Body of pancreas (tissue), 4 donors: ENCODE data around the gene LDLR. TPM values are rescaled to one million over a fixed set of nuclear protein-coding genes. Genes with fewer than 3 reads are reported as not detected.
"Not testable (repeated sequence)": the region's sequence is repeated elsewhere in the genome, so short reads cannot be mapped to it uniquely, and the experiment has no call there.

Experiments
- ATAC-seq: fragments of 150-250 bp; one replicate; pipeline ENCODE4 v1.9.1; 2016
- DNase-seq, 4 donors: peaks; one replicate each; pipeline ENCODE4 v3.0.0-alpha.2; 2019
- H3K27ac ChIP-seq, 4 donors: fragments of 200-600 bp; sonication (generic); 1 replicate in 3 of 4; 2 replicates in 1 of 4; pipeline versions ENCODE4 v1.5.1 to v1.6.1; 2016 to 2019; ENCODE audit warnings: mild to moderate bottlenecking in 1 of 4, mixed read lengths in 1 of 4, moderate library complexity in 1 of 4
- H3K27me3 ChIP-seq, 2 donors: fragments of 200-600 bp; sonication (generic); one replicate each; pipeline ENCODE4 v1.6.0; 2016; ENCODE audit warnings: mild to moderate bottlenecking in 1 of 2
- H3K36me3 ChIP-seq, 2 donors: fragments of 200-600 bp; sonication (generic); replicated peaks in 1 of 2; 2 replicates each; pipeline ENCODE4 v1.5.1; 2016; ENCODE audit warnings: low read depth in 2 of 2; ENCODE audit not compliant: insufficient read depth in 1 of 2
- H3K4me1 ChIP-seq: fragments of 200-600 bp; sonication (generic); one replicate; pipeline ENCODE4 v1.6.0; 2016
- H3K4me3 ChIP-seq, 2 donors: fragments of 200-600 bp; sonication (generic); 1 replicate in 1 of 2; 2 replicates in 1 of 2; pipeline ENCODE4 v1.5.1; 2016 to 2019
- H3K9me3 ChIP-seq, 3 donors: fragments of 200-600 bp; sonication (generic); 1 replicate in 2 of 3; 2 replicates in 1 of 3; pipeline ENCODE4 v1.5.1; 2016
- POLR2A ChIP-seq, 3 donors: fragments of 450-650 bp; IDR thresholded peaks; one replicate each; pipeline ENCODE4 v1.6.1; 2016; ENCODE audit warnings: antibody characterized with exemption in 3 of 3, mild to moderate bottlenecking in 2 of 3
- WGBS, 2 donors: methylation state at CpG; one replicate each; pipeline ENCODE4 v1.1.5; 2017; 5-methylcytosine and 5-hydroxymethylcytosine counted together
- intact Hi-C: fragments of 100-400 bp; cut with DNase I; formaldehyde crosslinking; loops from one replicate; pipeline ENCODE4 v1.15.1; 2023
- total RNA-seq, 2 donors: library from RNA; depleted of rRNA; stranded (reverse); fragments of >200 nt; gene quantifications; one replicate each; pipeline ENCODE4 v1.1.0, GENCODE V29; 2016
- TF ChIP-seq, protein P1 (sequence below), 7 experiments: fragments of 450-650 bp in 4 of 7; fragments of 200-600 bp in 3 of 7; sonication (generic) in 3 of 7; IDR thresholded peaks; one replicate each; pipeline ENCODE4 v1.5.1; 2016 to 2019; ENCODE audit warnings: antibody characterized with exemption in 7 of 7

Gene LDLR
- total RNA-seq, 2 donors from 2014 or later: 18.9 to 105 TPM

DNA sequence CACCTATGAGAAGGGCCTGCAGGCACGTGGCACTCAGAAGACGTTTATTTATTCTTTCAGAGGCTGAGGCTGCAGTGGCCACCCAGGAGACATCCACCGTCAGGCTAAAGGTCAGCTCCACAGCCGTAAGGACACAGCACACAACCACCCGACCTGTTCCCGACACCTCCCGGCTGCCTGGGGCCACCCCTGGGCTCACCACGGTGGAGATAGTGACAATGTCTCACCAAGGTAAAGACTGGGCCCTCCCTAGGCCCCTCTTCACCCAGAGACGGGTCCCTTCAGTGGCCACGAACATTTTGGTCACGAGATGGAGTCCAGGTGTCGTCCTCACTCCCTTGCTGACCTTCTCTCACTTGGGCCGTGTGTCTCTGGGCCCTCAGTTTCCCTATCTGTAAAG, 33.9 kb downstream of the LDLR start:
- Histone ChIP-seq H3K27ac (no peak overlapping the region), H3K36me3 (peaks cover 26 to 34% of the 10 kb centered on the region in 2 donors), H3K9me3 (no peaks in the 10 kb centered on the region), H3K4me1 (peaks cover 6% of the 10 kb centered on the region), H3K27me3 (no peaks in the 10 kb centered on the region), H3K4me3 (no peak overlapping the region)
- WGBS, 2 donors: 90% methylated on average over 9 to 13 of the region's 13 CpGs
- ATAC-seq: no peak
- intact Hi-C loops: no loop called here
- no peak for DNase-seq
- TF ChIP-seq, protein P1, sequence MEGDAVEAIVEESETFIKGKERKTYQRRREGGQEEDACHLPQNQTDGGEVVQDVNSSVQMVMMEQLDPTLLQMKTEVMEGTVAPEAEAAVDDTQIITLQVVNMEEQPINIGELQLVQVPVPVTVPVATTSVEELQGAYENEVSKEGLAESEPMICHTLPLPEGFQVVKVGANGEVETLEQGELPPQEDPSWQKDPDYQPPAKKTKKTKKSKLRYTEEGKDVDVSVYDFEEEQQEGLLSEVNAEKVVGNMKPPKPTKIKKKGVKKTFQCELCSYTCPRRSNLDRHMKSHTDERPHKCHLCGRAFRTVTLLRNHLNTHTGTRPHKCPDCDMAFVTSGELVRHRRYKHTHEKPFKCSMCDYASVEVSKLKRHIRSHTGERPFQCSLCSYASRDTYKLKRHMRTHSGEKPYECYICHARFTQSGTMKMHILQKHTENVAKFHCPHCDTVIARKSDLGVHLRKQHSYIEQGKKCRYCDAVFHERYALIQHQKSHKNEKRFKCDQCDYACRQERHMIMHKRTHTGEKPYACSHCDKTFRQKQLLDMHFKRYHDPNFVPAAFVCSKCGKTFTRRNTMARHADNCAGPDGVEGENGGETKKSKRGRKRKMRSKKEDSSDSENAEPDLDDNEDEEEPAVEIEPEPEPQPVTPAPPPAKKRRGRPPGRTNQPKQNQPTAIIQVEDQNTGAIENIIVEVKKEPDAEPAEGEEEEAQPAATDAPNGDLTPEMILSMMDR (IDR thresholded peaks at IDR 0.05): no peak
- no peak for TF ChIP-seq POLR2A (IDR thresholded peaks at IDR 0.05)

DNA sequence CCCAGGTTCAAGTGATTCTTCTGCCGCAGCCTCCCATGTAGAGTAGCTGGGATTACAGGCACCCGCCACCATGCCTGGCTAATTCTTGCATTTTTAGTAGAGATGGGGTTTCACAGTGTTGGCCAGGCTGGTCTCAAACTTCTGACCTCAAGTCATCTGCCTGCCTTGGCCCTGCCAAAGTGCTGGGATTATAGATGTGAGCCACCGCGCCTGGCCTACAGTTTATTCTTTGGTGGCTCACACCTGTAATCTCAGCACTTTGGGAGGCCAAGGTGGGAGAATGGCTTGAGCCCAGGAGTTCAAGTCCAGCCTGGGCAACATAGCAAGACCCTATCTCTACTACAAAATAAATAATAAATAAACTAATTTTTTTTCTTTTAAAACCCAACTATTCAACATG, 34.9 kb downstream of the LDLR start:
- DNase-seq, H3K27me3 ChIP-seq, H3K27ac ChIP-seq, ATAC-seq, intact Hi-C loops, H3K4me3 ChIP-seq, H3K4me1 ChIP-seq, H3K9me3 ChIP-seq: not testable (repeated sequence)
- H3K36me3 ChIP-seq: peaks cover 28 to 39% of the 10 kb centered on the region in 2 donors
- 93 to 95% methylated on average over 2 to 4 of the region's 4 CpGs for WGBS, 2 donors

DNA sequence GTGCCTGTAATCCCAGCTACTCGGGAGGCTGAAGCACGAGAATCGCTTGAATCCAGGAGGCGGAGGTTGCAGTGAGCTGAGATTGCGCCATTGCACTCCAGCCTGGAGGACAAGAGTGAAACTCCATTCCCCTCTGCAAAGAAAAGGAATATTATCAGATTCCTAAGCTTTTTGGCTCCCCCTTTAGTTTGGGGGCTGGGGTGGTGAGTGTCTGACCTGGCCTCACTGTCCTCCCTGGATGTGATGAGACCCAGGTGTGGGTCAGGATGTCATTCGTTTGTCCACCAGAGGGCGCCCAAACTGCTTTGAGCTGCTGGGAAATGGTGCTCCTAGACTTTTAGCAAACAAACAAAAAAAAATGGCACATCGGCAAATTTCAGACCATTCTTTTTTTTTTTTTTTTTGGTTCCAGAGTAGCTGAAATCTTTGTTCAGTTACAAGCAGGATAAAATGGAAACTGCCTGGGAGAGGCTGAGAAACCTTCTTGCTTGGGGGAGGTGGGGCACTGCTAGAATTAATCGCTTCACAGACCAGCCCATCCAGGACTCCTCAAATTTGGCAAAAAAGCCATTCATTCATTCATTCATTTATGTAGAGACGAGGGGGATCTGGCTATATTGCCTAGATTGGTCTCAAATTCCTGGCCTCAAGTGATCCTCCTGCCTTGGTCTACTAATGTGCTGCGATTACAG, 36.9 kb downstream of the LDLR start:
- intact Hi-C loops: loop anchor here (5.0 kb wide), 1 partner anchor 89 kb away; no protein-coding TSS in a partner anchor
- WGBS, 2 donors: 40 to 56% methylated on average over 6 to 11 of the region's 11 CpGs
- ATAC-seq (peak; percentile 51), DNase-seq (peak; percentile 80 to 88 (median 81))
- Histone ChIP-seq H3K4me3 (no peak overlapping the region), H3K9me3 (no peaks in the 10 kb centered on the region), H3K27ac (no peak overlapping the region), H3K4me1 (peaks cover 10% of the 10 kb centered on the region), H3K36me3 (peaks cover 23 to 42% of the 10 kb centered on the region in 2 donors), H3K27me3 (no peaks in the 10 kb centered on the region)
- TF ChIP-seq, protein P1 (IDR thresholded peaks at IDR 0.05): peak; percentile 26 to 77 (median 69)
- no peak for TF ChIP-seq POLR2A (IDR thresholded peaks at IDR 0.05)

DNA sequence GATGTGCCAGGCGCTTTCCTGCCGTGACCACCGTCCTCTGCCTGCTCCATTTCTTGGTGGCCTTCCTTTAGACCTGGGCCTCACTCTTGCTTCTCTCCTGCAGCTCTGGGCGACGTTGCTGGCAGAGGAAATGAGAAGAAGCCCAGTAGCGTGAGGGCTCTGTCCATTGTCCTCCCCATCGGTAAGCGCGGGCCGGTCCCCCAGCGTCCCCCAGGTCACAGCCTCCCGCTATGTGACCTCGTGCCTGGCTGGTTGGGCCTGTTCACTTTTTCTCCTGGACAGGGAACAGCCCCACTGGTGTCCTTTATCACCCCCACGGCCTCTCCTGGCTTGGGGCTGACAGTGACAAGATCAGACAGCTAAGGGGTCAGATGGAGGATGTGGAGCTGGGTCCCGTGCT, 38.6 kb downstream of the LDLR start:
- TF ChIP-seq, protein P1 (IDR thresholded peaks at IDR 0.05): no peak
- no peak for TF ChIP-seq POLR2A (IDR thresholded peaks at IDR 0.05)
- Histone ChIP-seq H3K4me1 (peaks cover 10% of the 10 kb centered on the region), H3K4me3 (no peak overlapping the region), H3K9me3 (no peaks in the 10 kb centered on the region), H3K36me3 (peaks cover 23 to 48% of the 10 kb centered on the region in 2 donors), H3K27me3 (no peaks in the 10 kb centered on the region), H3K27ac (no peak overlapping the region)
- ATAC-seq (no peak), DNase-seq (no peak)
- 87 to 93% methylated on average over 8 to 15 of the region's 15 CpGs for WGBS, 2 donors
- intact Hi-C loops: loop anchor here (5.0 kb wide), 1 partner anchor 91 kb away; no protein-coding TSS in a partner anchor

DNA sequence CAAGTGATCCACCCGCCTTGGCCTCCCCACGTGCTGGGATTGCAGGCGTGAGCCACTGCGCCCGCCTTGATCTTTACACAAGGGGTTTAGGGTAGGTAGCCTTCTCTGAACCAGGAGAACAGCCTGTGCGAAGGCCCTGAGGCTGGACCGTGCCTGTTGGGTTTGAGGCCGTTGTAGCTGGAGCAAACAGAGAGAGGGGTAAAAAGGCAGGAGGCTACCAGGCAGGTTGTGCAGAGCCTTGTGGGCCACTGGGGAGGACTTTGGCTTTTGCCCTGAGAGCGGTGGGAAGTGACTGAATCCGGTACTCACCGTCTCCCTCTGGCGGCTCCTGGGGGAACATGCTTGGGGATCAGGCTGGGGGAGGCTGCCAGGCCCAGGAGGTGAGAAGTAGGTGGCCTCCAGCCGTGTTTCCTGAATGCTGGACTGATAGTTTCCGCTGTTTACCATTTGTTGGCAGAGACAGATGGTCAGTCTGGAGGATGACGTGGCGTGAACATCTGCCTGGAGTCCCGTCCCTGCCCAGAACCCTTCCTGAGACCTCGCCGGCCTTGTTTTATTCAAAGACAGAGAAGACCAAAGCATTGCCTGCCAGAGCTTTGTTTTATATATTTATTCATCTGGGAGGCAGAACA, 41.7 kb downstream of the LDLR start:
- H3K27me3 ChIP-seq: no peaks in the 10 kb centered on the region
- H3K4me1 ChIP-seq: peaks cover 9% of the 10 kb centered on the region
- H3K4me3 ChIP-seq: no peak overlapping the region
- intact Hi-C loops: no loop called here
- H3K9me3 ChIP-seq: no peaks in the 10 kb centered on the region
- H3K36me3 ChIP-seq: peaks cover 12 to 39% of the 10 kb centered on the region in 2 donors
- TF ChIP-seq, protein P1 (IDR thresholded peaks at IDR 0.05): peak; percentile 71 to 92 (median 88)
- TF ChIP-seq POLR2A (IDR thresholded peaks at IDR 0.05): no peak
- peak; percentile 84 for ATAC-seq
- WGBS, 2 donors: 41 to 63% methylated on average over 10 to 19 of the region's 19 CpGs
- DNase-seq: peak; percentile 84 to 88 (median 86)
- H3K27ac ChIP-seq: peak overlapping the region in 3 of 4 donors; percentile 40 to 60 (median 59)
